ENCODE data around the gene ADAM19.

GRCh38 chr5:157491471-157491995, 84.0 kb downstream of the ADAM19 start:
- no peak for TF ChIP-seq EP300 (IDR thresholded peaks at IDR 0.05; ENCODE audit: low read depth)
- TF ChIP-seq CTCF (IDR thresholded peaks at IDR 0.05): no peak
- no peak for TF ChIP-seq POLR2A (IDR thresholded peaks at IDR 0.05)
- TF ChIP-seq POLR2AphosphoS5 (IDR thresholded peaks at IDR 0.05): no peak
